GM12878 (cell line): ENCODE results near the gene MYO1H.

Experiments
- ASH2L ChIP-seq: fragments of 300-600, 200-600 bp; sonication (generic); IDR thresholded peaks from 2 replicates; pipeline ENCODE4 v1.6.1; 2017; ENCODE audit warnings: low read depth, mild to moderate bottlenecking, borderline replicate concordance
- BRCA1 ChIP-seq: IDR thresholded peaks from 2 replicates; pipeline ENCODE4 v1.6.1; 2011; ENCODE audit warnings: low read depth, low read length, improper control_type of control experiment
- CTCF ChIP-seq, 3 experiments: IDR thresholded peaks in 2 of 3; conservative IDR thresholded peaks in 1 of 3; 2 replicates each; pipeline ENCODE4 v1.5.1; 2011; ENCODE audit warnings: low read depth in 3 of 3, low read length in 3 of 3, mild to moderate bottlenecking in 3 of 3, control low read depth in 2 of 3, moderate library complexity in 2 of 3, inconsistent platforms in 1 of 3, mixed read lengths in 1 of 3; ENCODE audit not compliant: control insufficient read depth in 2 of 3, insufficient read depth in 1 of 3; ENCODE audit errors: extremely low read depth in 1 of 3
- EZH2 ChIP-seq: IDR thresholded peaks from 2 replicates; pipeline ENCODE4 v1.6.1; 2012; ENCODE audit warnings: low read depth, mild to moderate bottlenecking, control low read depth, inconsistent platforms, low read length, borderline replicate concordance; ENCODE audit not compliant: control insufficient read depth
- GABPA ChIP-seq: IDR thresholded peaks from 2 replicates; pipeline ENCODE4 v1.6.1; 2014; ENCODE audit warnings: antibody characterized with exemption, low read depth, mild to moderate bottlenecking, inconsistent platforms
- KDM1A ChIP-seq: fragments of 200-600 bp; sonication (generic); IDR thresholded peaks from 2 replicates; pipeline ENCODE4 v1.6.1; 2016; ENCODE audit warnings: borderline replicate concordance
- KLF5 ChIP-seq: fragments of 450-650 bp; IDR thresholded peaks from 2 replicates; pipeline ENCODE4 v1.6.1; 2014; ENCODE audit warnings: mild to moderate bottlenecking; ENCODE audit not compliant: partially characterized antibody
- PKNOX1 ChIP-seq: fragments of 450-650 bp; IDR thresholded peaks from 2 replicates; pipeline ENCODE4 v1.6.1; 2016; ENCODE audit warnings: mild to moderate bottlenecking
- POLR2A ChIP-seq: IDR thresholded peaks from 2 replicates; pipeline ENCODE4 v1.6.1; 2011; ENCODE audit warnings: low read depth, mild to moderate bottlenecking, low read length
- REST ChIP-seq: IDR thresholded peaks from 2 replicates; pipeline ENCODE4 v1.6.1; 2012; ENCODE audit warnings: mild to moderate bottlenecking, low read depth, low read length
- SKIL ChIP-seq: fragments of 450-650 bp; IDR thresholded peaks from 2 replicates; pipeline ENCODE4 v1.6.1; 2017; ENCODE audit warnings: mild to moderate bottlenecking, low read depth, inconsistent platforms; ENCODE audit not compliant: poor library complexity, severe bottlenecking
- SMAD5 ChIP-seq: IDR thresholded peaks from 2 replicates; pipeline ENCODE4 v1.6.1; 2016; ENCODE audit warnings: antibody characterized with exemption, low read depth
- YBX1 ChIP-seq: fragments of 450-650 bp; IDR thresholded peaks from 2 replicates; pipeline ENCODE4 v1.6.1; 2016; ENCODE audit warnings: antibody characterized with exemption
- TF ChIP-seq, protein P1 (sequence below): IDR thresholded peaks from 2 replicates; pipeline ENCODE4 v1.6.1; 2012; ENCODE audit warnings: low read depth, low read length, improper control_type of control experiment

GRCh38 chr12:109377139-109377685, 29.5 kb downstream of the MYO1H start:
- TF ChIP-seq SKIL (no peak), KDM1A (no peak), PKNOX1 (no peak), REST (no peak), KLF5 (no peak), YBX1 (no peak), GABPA (no peak), BRCA1 (no peak), POLR2A (no peak), CTCF (IDR thresholded peaks at IDR 0.05 in 2 of 3, conservative IDR thresholded peaks at IDR 0.05 in 1 of 3; ENCODE audit: control insufficient read depth in 2 of 3, extremely low read depth in 1 of 3, insufficient read depth in 1 of 3, low read depth in 3 of 3, low read length in 3 of 3) (no peak), ASH2L (no peak), EZH2 (no peak), SMAD5 (no peak)
- TF ChIP-seq, protein P1, sequence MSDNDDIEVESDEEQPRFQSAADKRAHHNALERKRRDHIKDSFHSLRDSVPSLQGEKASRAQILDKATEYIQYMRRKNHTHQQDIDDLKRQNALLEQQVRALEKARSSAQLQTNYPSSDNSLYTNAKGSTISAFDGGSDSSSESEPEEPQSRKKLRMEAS = no peak
